Stimulated activated CD8-positive, alpha-beta memory T cell treated with anti-CD3 and anti-CD28 coated beads, Interleukin-4, amount 100 ng/mL, for 24 hours (primary cell): ENCODE results near the gene MTHFD1L.
"Not testable (repeated sequence)": the region's sequence is repeated elsewhere in the genome, so short reads cannot be mapped to it uniquely, and the experiment has no call there.

Experiments
- DNase-seq: peaks from one replicate; pipeline ENCODE4 v3.0.0-alpha.2; 2020; ENCODE audit warnings: low read depth

Gene MTHFD1L

GRCh38 chr6:151123641-151124040, 258.1 kb downstream of the MTHFD1L start:
- not testable (repeated sequence) for DNase-seq

- DNase-seq, result not testable (repeated sequence)
These were observed 259.7 kb downstream of the MTHFD1L start for GRCh38 chr6:151125242-151125641.

GRCh38 chr6:151125651-151126416, 260.3 kb downstream of the MTHFD1L start:
- DNase-seq, result not testable (repeated sequence)

GRCh38 chr6:151126417-151126724, 260.9 kb downstream of the MTHFD1L start:
- DNase-seq, result not testable (repeated sequence)

- DNase-seq, result not testable (repeated sequence)
These were observed 261.8 kb downstream of the MTHFD1L start for GRCh38 chr6:151127133-151127798.

- DNase-seq, result no peak
These were observed 263.4 kb downstream of the MTHFD1L start for GRCh38 chr6:151128763-151129370.

- no peak for DNase-seq
These were observed 264.8 kb downstream of the MTHFD1L start for GRCh38 chr6:151130329-151130728.

- DNase-seq, result no peak
These were observed 266.0 kb downstream of the MTHFD1L start for GRCh38 chr6:151131324-151132007.

GRCh38 chr6:151136141-151136755, 270.7 kb downstream of the MTHFD1L start:
- no peak for DNase-seq

- DNase-seq, result no peak
These were observed 272.0 kb downstream of the MTHFD1L start for GRCh38 chr6:151137542-151137941.

GRCh38 chr6:151139524-151139923, 274.0 kb downstream of the MTHFD1L start:
- no peak for DNase-seq

- DNase-seq, result no peak
These were observed 275.3 kb downstream of the MTHFD1L start for GRCh38 chr6:151140767-151141166.

- DNase-seq, result no peak
These were observed 276.2 kb downstream of the MTHFD1L start for GRCh38 chr6:151141685-151142084.

GRCh38 chr6:151142676-151143075, 277.2 kb downstream of the MTHFD1L start:
- no peak for DNase-seq

- DNase-seq, result no peak
These were observed 277.8 kb downstream of the MTHFD1L start for GRCh38 chr6:151143337-151143736.

- DNase-seq, result no peak
These were observed 278.3 kb downstream of the MTHFD1L start for GRCh38 chr6:151143806-151144205.

GRCh38 chr6:151147118-151147832, 281.8 kb downstream of the MTHFD1L start:
- no peak for DNase-seq

GRCh38 chr6:151148111-151148510, 282.6 kb downstream of the MTHFD1L start:
- no peak for DNase-seq

- DNase-seq, result no peak
These were observed 284.3 kb downstream of the MTHFD1L start for GRCh38 chr6:151149793-151150192.
